GM12878 (cell line): Measurements from ENCODE around the gene WBP4. TPM values are rescaled to one million over a fixed set of nuclear protein-coding genes. Genes with fewer than 3 reads are reported as not detected.

Experiments used
- CEBPZ ChIP-seq: fragments of 150-350 bp; IDR thresholded peaks from 2 replicates; pipeline ENCODE4 v1.6.1; 2016; ENCODE audit warnings: low read depth, low read length
- CHD1 ChIP-seq: IDR thresholded peaks from 2 replicates; pipeline ENCODE4 v1.6.1; 2012; ENCODE audit warnings: low read depth, low read length, improper control_type of control experiment
- E2F8 ChIP-seq: fragments of 450-650 bp; IDR thresholded peaks from 2 replicates; pipeline ENCODE4 v1.6.1; 2018; ENCODE audit warnings: mild to moderate bottlenecking, low read depth, moderate library complexity; ENCODE audit not compliant: partially characterized antibody
- EGR1 ChIP-seq, 2 experiments: IDR thresholded peaks; 1 replicate in 1 of 2; 2 replicates in 1 of 2; pipeline ENCODE4 v1.6.1; 2011 to 2012; ENCODE audit warnings: low read depth in 2 of 2, low read length in 2 of 2, borderline replicate concordance in 1 of 2, mild to moderate bottlenecking in 1 of 2, moderate library complexity in 1 of 2
- HDAC6 ChIP-seq: fragments of 200-600 bp; sonication (generic); IDR thresholded peaks from one replicate; pipeline ENCODE4 v1.8.0; 2017; ENCODE audit warnings: antibody characterized with exemption; ENCODE audit not compliant: unreplicated experiment
- IKZF2 ChIP-seq, 2 experiments: fragments of 450-650 bp; IDR thresholded peaks; 2 replicates each; pipeline ENCODE4 v1.6.1; 2017; ENCODE audit warnings: mild to moderate bottlenecking in 2 of 2, moderate library complexity in 2 of 2
- MAX ChIP-seq: IDR thresholded peaks from 2 replicates; pipeline ENCODE4 v1.6.1; 2012; ENCODE audit warnings: low read depth, low read length, improper control_type of control experiment
- MEF2B ChIP-seq: fragments of 450-650 bp; IDR thresholded peaks from 2 replicates; pipeline ENCODE4 v1.6.1; 2018; ENCODE audit warnings: mild to moderate bottlenecking, moderate library complexity; ENCODE audit not compliant: partially characterized antibody, poor library complexity, severe bottlenecking
- NFXL1 ChIP-seq: fragments of 450-650 bp; IDR thresholded peaks from 2 replicates; pipeline ENCODE4 v1.6.1; 2017; ENCODE audit warnings: antibody characterized with exemption, mild to moderate bottlenecking, borderline replicate concordance
- NFYA ChIP-seq: IDR thresholded peaks from 2 replicates; pipeline ENCODE4 v1.6.1; 2011; ENCODE audit warnings: low read depth, mild to moderate bottlenecking, low read length, improper control_type of control experiment, borderline replicate concordance
- NKRF ChIP-seq: fragments of 450-650 bp; conservative IDR thresholded peaks from 2 replicates; pipeline ENCODE4 v1.6.1; 2017; ENCODE audit warnings: mild to moderate bottlenecking, moderate library complexity
- NR2F1 ChIP-seq: fragments of 450-650 bp; conservative IDR thresholded peaks from 2 replicates; pipeline ENCODE4 v1.6.1; 2017; ENCODE audit warnings: mild to moderate bottlenecking
- PAX5 ChIP-seq: IDR thresholded peaks from 2 replicates; pipeline ENCODE4 v1.6.1; 2011; ENCODE audit warnings: low read depth, low read length, borderline replicate concordance
- PAX8 ChIP-seq: fragments of 450-650 bp; IDR thresholded peaks from 2 replicates; pipeline ENCODE4 v1.6.1; 2017; ENCODE audit warnings: mild to moderate bottlenecking, moderate library complexity
- PBX3 ChIP-seq: IDR thresholded peaks from 2 replicates; pipeline ENCODE4 v1.6.1; 2011; ENCODE audit warnings: mild to moderate bottlenecking, low read depth, low read length, moderate library complexity; ENCODE audit not compliant: insufficient replicate concordance
- POLR2A ChIP-seq: IDR thresholded peaks from 2 replicates; pipeline ENCODE4 v1.6.1; 2011; ENCODE audit warnings: low read depth, mild to moderate bottlenecking, low read length
- RELA ChIP-seq: fragments of 450-650 bp; IDR thresholded peaks from 2 replicates; pipeline ENCODE4 v1.8.0; 2014; ENCODE audit warnings: borderline replicate concordance; ENCODE audit not compliant: partially characterized antibody
- RUNX3 ChIP-seq: IDR thresholded peaks from 2 replicates; pipeline ENCODE4 v1.6.1; 2012; ENCODE audit warnings: low read length, inconsistent platforms
- SPI1 ChIP-seq: IDR thresholded peaks from 2 replicates; pipeline ENCODE4 v1.6.1; 2011; ENCODE audit warnings: low read depth, mild to moderate bottlenecking, low read length, moderate library complexity, borderline replicate concordance; ENCODE audit not compliant: insufficient read depth
- polyA plus RNA-seq, 11 experiments: library from polyadenylated mRNA; depleted of rRNA in 4 of 11; unstranded in 6 of 11; stranded (reverse) in 5 of 11; fragments of >200 nt; fragmentation: Nextera tagmentation in 4 of 11; fragmentation: Illumina TruSeq in 1 of 11; extraction: Ambion mirVana in 4 of 11; extraction: Trizol in 1 of 11; gene quantifications; 1 replicate in 1 of 11; 2 replicates in 10 of 11; pipeline versions ENCODE4 v1.2.1 to v1.2.3, GENCODE V29; 2011 to 2016; ENCODE audit warnings: inconsistent platforms in 2 of 11, missing spikeins in 2 of 11, low read depth in 1 of 11
- total RNA-seq, 4 experiments: library from RNA; depleted of rRNA in 3 of 4; stranded (reverse); fragments of >200 nt in 3 of 4; fragmentation: Illumina TruSeq in 1 of 4; extraction: Trizol in 1 of 4; gene quantifications; 2 replicates each; pipeline versions ENCODE4 v1.2.1 to v1.2.3, GENCODE V29; 2013 to 2021

Gene WBP4
- total and polyA plus RNA-seq, 10 of the 15 experiments (the other 5 are each of a cell fraction or from before 2014, with no cell fraction given), result 7.4 to 21.6 (median 14.2) TPM

GRCh38 chr13:41019011-41019487 lies 42.3 kb upstream of the WBP4 start, which contains the start of gene ELF1 (continued):
- TF ChIP-seq PBX3 (no peak), IKZF2 (IDR thresholded peaks at IDR 0.05) (peak; percentile 69 to 76; a peak in 2 of 4 replicates), PAX5 (peak; percentile 70), RUNX3 (peak; percentile 90), E2F8 (no peak), NFXL1 (no peak), NKRF (0 out of 2 replicates have a peak, but pooled peaks have one; percentile 58), MEF2B (peak; percentile 64), CHD1 (peak; percentile 78; the same call in 1 of the 2 replicates), CEBPZ (no peak), PAX8 (peak; percentile 94), NFYA (no peak), RELA (no peak), NR2F1 (peak; percentile 52; the same call in 1 of the 2 replicates), SPI1 (peak; percentile 100), HDAC6 (no peak), MAX (peak; percentile 65; the same call in 1 of the 2 replicates), POLR2A (peak; percentile 47), EGR1 (IDR thresholded peaks at IDR 0.05; ENCODE audit: borderline replicate concordance in 1 of 2, low read depth in 2 of 2, low read length in 2 of 2) (no peak)
